Stimulated activated CD8-positive, alpha-beta memory T cell treated with anti-CD3 and anti-CD28 coated beads, Interleukin-15, amount 100 ng/mL, for 48 hours (primary cell): ENCODE data around the gene UBQLN2.
"Not testable (repeated sequence)": the region's sequence is repeated elsewhere in the genome, so short reads cannot be mapped to it uniquely, and the experiment has no call there.

ENCODE experiments used
- DNase-seq, 2 donors: peaks; one replicate each; pipeline ENCODE4 v3.0.0-alpha.2; 2020; ENCODE audit warnings: low read depth in 2 of 2

The UBQLN2 gene

DNA sequence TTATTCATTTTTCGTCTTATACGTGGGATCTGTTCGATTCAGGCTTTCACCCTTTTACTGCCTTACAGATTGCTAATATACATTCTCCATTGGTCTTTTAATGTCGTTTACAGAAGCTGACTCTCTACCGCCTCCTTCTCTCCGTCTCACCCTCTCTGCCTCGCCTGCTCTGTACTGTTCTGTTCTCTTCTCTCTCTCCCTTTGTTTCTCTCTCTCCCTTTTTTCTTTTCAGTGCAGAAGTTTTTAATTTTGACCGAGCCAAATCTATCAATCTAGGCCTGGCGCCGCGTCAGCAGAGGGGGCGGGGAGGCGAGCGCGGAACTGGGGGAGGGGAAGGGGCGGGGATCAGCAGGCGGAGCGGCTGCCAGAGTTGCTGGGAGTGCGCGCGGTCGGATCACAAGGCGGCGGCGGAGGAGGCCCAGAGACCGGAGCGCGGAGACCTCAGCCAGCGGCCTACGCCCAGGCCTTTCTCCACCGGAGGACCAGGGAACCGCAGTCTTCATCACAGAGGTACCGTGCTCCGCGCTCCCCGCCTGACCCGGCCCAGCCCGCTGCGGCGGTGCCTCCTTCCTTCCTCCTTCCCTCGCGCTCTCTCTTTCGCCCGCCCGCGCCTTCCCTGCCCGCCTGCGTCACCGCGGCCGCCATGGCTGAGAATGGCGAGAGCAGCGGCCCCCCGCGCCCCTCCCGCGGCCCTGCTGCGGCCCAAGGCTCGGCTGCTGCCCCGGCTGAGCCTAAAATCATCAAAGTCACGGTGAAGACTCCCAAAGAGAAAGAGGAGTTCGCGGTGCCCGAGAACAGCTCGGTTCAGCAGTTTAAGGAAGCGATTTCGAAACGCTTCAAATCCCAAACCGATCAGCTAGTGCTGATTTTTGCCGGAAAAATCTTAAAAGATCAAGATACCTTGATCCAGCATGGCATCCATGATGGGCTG is at the start of gene UBQLN2:
TSS of gene UBQLN2 (plus strand) at position 397 of the 931 bp plus-strand sequence. CDS start at position 644, 247 bp downstream.
- DNase-seq: peak; percentile 62 to 66

GRCh38 chrX:56519642-56520041 is 43.8 kb upstream of the UBQLN2 start:
- no peak for DNase-seq

GRCh38 chrX:56529482-56530007 is 33.9 kb upstream of the UBQLN2 start:
- not testable (repeated sequence) for DNase-seq

DNA sequence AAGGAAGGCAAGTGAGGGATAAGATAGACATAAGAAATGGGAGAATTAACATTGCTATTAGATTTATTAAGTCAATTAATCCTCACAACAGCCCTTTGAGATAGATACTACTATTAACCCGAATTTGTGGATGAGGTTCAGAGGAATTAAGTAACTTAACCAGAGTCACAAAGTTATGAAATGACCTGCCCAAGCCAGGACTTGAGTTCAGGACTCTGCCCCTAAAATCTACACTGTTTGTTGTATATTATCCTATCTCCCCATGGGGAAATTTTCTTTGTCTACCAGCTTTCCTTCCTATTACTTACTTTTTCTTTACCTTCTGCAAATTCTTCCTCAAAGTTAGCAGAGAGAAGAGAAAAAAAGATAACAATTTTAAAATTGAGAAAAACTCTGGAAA is 33.4 kb upstream of the UBQLN2 start:
- no peak for DNase-seq

DNA sequence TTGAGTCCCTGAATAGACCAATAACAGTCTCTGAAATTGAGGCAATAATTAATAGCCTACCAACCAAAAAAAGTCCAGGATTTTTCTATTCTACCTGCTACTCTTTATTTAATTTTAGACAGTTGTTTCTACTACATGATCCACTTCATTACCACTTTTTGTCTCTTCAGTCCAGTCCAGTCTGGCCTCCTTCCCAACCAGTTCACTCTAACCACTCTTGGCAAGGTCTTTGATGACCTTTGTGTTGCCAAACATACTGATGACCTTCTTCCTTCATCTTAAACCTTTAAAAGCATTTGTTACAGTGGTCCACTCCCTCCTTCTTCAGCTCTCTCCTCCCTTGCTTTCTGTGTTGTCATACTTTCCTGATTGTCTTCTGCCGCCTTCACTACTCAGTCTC is 12.8 kb upstream of the UBQLN2 start:
- no peak for DNase-seq

DNA sequence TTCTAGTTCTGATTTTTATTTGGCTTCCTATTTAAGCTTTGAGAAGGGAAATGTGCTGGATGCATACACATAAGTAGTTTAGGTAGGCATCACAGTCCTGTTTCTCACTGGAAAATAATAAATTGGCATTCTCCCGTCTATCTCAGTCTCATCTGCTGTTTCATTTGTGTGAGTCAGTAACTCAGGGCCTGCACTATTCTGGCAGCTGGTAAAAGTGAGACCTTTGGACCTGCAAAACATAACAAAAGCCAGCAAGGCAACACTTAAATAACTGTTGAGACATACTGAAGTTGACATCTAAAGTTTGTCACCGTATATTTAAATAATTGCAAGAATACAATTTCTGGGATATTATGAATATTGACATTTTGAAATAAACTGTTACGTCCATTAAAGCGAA is 8.6 kb upstream of the UBQLN2 start:
- no peak for DNase-seq

GRCh38 chrX:56557376-56557929 is 6.0 kb upstream of the UBQLN2 start:
- no peak for DNase-seq

DNA sequence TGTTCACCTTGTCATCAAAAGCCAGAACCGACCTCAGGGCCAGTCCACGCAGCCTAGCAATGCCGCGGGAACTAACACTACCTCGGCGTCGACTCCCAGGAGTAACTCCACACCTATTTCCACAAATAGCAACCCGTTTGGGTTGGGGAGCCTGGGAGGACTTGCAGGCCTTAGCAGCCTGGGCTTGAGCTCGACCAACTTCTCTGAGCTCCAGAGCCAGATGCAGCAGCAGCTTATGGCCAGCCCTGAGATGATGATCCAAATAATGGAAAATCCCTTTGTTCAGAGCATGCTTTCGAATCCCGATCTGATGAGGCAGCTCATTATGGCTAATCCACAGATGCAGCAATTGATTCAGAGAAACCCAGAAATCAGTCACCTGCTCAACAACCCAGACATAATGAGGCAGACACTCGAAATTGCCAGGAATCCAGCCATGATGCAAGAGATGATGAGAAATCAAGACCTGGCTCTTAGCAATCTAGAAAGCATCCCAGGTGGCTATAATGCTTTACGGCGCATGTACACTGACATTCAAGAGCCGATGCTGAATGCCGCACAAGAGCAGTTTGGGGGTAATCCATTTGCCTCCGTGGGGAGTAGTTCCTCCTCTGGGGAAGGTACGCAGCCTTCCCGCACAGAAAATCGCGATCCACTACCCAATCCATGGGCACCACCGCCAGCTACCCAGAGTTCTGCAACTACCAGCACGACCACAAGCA is 898 bp downstream of the UBQLN2 start:
- no peak for DNase-seq

DNA sequence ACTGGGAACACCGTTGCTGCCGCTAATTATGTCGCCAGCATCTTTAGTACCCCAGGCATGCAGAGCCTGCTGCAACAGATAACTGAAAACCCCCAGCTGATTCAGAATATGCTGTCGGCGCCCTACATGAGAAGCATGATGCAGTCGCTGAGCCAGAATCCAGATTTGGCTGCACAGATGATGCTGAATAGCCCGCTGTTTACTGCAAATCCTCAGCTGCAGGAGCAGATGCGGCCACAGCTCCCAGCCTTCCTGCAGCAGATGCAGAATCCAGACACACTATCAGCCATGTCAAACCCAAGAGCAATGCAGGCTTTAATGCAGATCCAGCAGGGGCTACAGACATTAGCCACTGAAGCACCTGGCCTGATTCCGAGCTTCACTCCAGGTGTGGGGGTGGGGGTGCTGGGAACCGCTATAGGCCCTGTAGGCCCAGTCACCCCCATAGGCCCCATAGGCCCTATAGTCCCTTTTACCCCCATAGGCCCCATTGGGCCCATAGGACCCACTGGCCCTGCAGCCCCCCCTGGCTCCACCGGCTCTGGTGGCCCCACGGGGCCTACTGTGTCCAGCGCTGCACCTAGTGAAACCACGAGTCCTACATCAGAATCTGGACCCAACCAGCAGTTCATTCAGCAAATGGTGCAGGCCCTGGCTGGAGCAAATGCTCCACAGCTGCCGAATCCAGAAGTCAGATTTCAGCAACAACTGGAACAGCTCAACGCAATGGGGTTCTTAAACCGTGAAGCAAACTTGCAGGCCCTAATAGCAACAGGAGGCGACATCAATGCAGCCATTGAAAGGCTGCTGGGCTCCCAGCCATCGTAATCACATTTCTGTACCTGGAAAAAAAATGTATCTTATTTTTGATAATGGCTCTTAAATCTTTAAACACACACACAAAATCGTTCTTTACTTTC is 1.8 kb downstream of the UBQLN2 start:
- no peak for DNase-seq

DNA sequence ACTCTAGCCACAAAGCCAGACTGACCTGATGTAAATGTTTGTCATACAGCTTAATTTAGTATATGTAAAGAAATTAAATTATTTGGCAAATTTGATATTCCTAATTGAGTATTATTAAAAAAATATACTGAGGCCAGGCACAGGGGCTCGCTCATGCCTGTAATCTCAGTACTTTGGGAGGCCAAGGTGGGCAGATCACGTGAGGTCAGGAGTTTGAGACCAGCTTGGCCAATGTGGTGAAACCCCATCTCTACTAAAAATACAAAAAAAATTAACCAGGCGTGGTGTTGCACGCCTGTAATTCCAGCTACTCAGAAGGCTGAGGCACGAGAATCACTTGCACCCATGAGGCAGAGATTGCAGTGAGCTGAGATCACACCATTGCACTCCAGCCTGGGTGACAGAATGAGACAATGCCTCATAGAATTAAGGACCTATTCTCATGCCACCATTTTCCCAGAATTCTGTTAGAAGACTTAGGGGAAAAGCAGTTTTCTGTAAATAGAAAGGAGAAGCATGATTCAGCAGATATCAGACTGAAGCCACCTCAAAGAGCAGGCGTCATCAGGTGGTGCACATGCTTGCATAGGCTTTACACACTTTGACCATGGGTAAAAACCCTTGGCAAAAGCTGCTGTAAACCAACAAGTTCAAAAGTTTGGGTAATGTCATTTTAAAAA is 6.1 kb downstream of the UBQLN2 start:
- no peak for DNase-seq

DNA sequence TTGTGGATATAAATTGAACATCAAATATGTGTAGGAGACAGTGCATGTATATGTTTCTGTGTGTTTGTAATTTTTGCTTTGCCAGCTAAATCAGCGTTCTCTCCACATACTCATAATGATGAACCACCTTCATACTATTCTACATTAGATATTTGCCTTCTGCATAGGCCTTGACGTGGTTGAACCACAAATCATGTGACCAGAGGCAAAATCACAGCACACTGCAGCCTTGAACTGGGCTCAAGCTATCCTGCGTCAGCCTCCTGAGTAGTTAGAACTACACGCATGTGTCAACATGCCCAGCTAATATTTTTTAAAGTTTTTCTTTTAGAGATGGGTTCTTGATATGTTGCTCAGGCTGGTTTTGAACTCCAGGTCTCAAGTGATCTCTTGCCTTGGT is 9.5 kb downstream of the UBQLN2 start:
- DNase-seq: no peak

DNA sequence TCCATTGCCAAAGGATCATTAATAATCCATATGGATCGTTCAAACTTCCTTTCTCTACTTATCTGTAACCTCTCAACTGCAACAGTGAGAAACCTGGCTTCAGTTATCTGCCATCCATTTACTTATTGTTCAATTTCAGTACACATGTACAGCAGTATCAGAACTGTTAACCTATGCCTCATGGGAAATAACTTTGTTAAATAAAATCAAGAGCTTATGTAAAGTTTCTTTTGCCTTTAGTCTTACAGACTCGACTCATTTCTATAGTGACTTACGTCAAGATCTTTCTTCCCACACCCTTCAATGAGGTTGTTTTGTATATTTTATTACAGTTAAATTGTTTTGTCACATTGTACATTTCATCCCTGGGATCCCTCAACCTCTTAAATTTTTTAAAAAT is 11.4 kb downstream of the UBQLN2 start:
- DNase-seq: no peak

GRCh38 chrX:56576721-56577120 is 13.3 kb downstream of the UBQLN2 start:
- no peak for DNase-seq

DNA sequence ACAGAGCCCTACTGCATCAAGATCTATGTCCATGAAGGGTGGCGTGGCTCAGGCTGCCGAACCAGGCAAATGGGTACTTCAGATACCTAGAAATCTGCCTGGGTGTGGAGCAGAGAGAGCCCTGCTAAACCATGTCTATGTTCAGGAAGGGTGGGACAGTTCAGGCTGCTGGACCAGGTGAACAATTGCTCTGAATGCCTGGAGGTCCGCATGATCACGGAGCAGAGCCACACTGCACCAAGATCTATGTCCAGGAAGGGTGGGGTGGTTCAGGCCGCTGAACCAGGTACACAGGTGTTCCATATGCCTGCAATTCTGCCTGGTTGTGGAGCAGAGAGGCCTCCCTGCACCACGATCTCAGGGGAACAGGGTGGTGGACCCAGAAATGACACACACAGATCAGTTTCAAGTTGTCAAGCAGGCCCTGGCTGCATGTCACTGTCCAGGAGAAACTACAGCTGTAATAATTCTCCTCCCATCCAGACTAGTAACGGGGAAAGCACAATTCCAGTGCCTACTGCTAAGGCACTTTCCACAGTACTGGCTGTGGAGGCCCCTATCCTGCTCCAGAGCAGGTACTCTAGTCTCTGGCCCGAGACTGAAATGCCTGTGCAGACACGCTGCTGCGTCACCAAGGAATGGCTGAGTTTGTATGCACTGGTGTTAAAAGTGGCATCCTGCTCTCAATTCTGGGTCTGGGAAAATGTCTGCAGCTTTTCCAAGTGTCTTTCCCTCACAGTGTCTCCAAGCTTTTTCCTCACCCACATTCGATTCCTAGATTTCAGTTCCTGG is 25.2 kb downstream of the UBQLN2 start:
- DNase-seq: no peak

DNA sequence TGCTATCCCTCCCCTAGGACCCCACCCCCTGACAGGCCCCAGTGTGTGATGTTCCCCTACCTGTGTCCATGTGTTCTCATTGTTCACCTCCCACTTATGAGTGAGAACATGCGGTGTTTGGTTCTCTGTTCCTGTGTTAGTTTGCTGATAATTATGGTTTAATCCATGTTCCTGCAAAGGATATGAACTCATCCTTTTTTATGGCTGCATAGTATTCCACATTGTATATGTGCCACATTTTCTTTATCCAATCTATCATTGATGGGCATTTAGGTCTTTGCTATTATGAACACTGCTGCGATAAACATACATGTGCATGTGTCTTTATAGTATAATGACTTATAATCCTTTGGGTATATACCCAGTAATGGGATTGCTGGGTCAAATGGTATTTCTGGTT is 28.4 kb downstream of the UBQLN2 start:
- DNase-seq: not testable (repeated sequence)

DNA sequence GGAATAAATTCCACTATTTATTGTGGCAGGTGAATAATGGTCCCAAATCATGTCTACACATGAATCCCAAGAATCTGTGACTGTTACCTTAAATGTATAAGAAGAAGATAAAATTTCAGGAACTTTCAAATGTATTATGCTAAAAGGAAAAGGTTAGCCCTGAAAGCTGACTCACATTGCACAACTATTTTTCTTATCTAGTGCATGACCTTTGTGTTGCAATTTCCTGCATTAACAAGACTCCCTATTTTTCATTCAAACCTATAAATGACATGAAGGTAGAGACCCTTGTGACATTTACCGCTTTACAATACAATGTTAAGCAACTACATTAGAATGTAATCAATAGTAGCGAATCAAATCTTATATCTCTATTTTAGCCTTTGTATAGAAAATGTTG is 36.7 kb downstream of the UBQLN2 start:
- no peak for DNase-seq

DNA sequence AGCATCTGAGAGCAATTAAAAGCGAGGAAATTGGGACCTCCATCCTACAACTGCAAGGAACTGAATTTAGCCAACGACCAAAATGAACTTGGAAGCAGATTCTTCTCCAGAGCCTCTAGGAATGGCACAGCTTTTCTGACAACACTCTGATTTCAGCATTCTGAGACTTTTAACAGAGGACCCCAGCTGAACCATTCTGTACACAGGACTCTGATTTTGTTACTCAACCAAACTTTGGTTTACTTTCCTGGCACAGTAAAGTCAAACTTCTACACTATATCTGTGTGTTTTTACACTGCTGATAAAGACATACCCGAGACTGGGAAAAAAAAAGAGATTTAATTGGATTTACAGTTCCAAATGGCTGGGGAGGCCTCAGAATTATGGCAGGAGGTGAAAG is 37.6 kb downstream of the UBQLN2 start:
- DNase-seq: no peak

DNA sequence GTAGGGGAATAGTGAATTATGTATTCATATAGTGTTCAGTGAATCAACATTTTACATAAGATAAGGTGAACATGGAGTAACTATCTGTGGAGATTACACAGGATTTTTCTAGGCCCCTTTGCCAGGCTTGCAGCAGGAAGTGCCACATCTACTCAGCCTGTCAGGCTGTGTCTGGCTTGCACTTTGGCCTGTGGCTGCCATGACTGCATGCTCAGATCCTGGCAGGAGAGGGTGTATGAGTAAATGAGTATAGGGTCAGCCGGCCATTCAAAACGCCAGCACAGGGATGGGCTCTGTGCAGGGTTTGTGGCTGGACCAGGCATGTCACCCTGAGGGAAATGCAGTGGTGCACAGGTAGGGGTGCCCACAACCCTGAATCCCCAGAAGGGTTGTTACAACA is 51.9 kb downstream of the UBQLN2 start:
- no peak for DNase-seq
